Caco-2 (cell line): ENCODE data around the gene ZFP36L2. TPM values are rescaled to one million over a fixed set of nuclear protein-coding genes. Genes with fewer than 3 reads are reported as not detected.

Source experiments
- BruUV-seq: library from RNA; stranded (reverse); fragments of 400-500 nt; replicated peaks from 2 replicates; lab custom pipeline; 2021; lab: Mats Ljungman, UMichigan
- CTCF ChIA-PET: fragments of 300-600 bp; sonication (Branson Sonifier 250); formaldehyde crosslinking; loops from one replicate; lab custom pipeline; 2022; ENCODE audit warnings: antibody characterized with exemption; lab: Charles Lee
- POLR2A ChIA-PET: fragments of 300-600 bp; sonication (Branson Sonifier 250); formaldehyde crosslinking; loops from one replicate; lab custom pipeline; 2022; ENCODE audit warnings: antibody characterized with exemption; lab: Charles Lee
- DNase-seq, 2 experiments: peaks; one replicate each; pipeline versions ENCODE4 v3.0.0 to v3.0.0-alpha.2; 2020 to 2022
- H3K27me3 ChIP-seq: replicated peaks from 2 replicates; pipeline ENCODE4 v1.6.0; 2011; ENCODE audit warnings: low read length; ENCODE audit not compliant: control insufficient read depth, insufficient read depth
- H3K36me3 ChIP-seq: 2 replicates; pipeline ENCODE4 v1.5.1; 2011; ENCODE audit warnings: low read length; ENCODE audit not compliant: control insufficient read depth, insufficient read depth
- H3K4me1 ChIP-seq: fragments of 250-450 bp; sonication (Bioruptor Pico); 2 replicates; pipeline ENCODE4 v1.5.1; 2020; ENCODE audit warnings: mild to moderate bottlenecking
- H3K4me3 ChIP-seq: 2 replicates; pipeline ENCODE4 v1.5.1; 2011; ENCODE audit warnings: low read depth, mild to moderate bottlenecking, control low read depth, low read length
- H3K9me3 ChIP-seq: fragments of 250-450 bp; sonication (Bioruptor Pico); 2 replicates; pipeline ENCODE4 v1.5.1; 2020; ENCODE audit warnings: mild to moderate bottlenecking, moderate library complexity
- H3K27ac Mint-ChIP-seq: one replicate; pipeline ENCODE4 v1.8.0; 2022; ENCODE audit warnings: mixed read lengths; ENCODE audit not compliant: unreplicated experiment
- H3K27me3 Mint-ChIP-seq: one replicate; pipeline ENCODE4 v1.8.0; 2022; ENCODE audit warnings: mixed read lengths; ENCODE audit not compliant: insufficient read depth, unreplicated experiment
- H3K36me3 Mint-ChIP-seq: one replicate; pipeline ENCODE4 v1.8.0; 2022; ENCODE audit warnings: mild to moderate bottlenecking, mixed read lengths; ENCODE audit not compliant: insufficient read depth, unreplicated experiment
- H3K4me1 Mint-ChIP-seq: one replicate; pipeline ENCODE4 v1.8.0; 2022; ENCODE audit warnings: low read depth, mixed read lengths; ENCODE audit not compliant: unreplicated experiment
- H3K4me3 Mint-ChIP-seq: one replicate; pipeline ENCODE4 v1.8.0; 2022; ENCODE audit warnings: mild to moderate bottlenecking, moderate library complexity, mixed read lengths; ENCODE audit not compliant: unreplicated experiment
- H3K9me3 Mint-ChIP-seq: one replicate; pipeline ENCODE4 v1.8.0; 2022; ENCODE audit warnings: mixed read lengths; ENCODE audit not compliant: unreplicated experiment
- intact Hi-C: fragments of 100-400 bp; cut with micrococcal nuclease; formaldehyde crosslinking; loops from one replicate; pipeline ENCODE4 v1.10.0; 2022; ENCODE audit not compliant: unreplicated experiment
- total RNA-seq: library from RNA; stranded (reverse); gene quantifications from 2 replicates; pipeline ENCODE4 v1.2.3, GENCODE V29; 2022
- TF ChIP-seq, protein P1 (sequence below), 2 experiments: fragments of 200-600 bp in 1 of 2; IDR thresholded peaks; 1 replicate in 1 of 2; 2 replicates in 1 of 2; pipeline versions ENCODE4 v1.5.1 to v1.8.0; 2011 to 2022; ENCODE audit warnings: antibody characterized with exemption in 1 of 2, control low read depth in 1 of 2, inconsistent platforms in 1 of 2, low read depth in 1 of 2, low read length in 1 of 2, mild to moderate bottlenecking in 1 of 2, moderate library complexity in 1 of 2; ENCODE audit not compliant: insufficient read depth in 1 of 2, severe bottlenecking in 1 of 2, unreplicated experiment in 1 of 2

Gene ZFP36L2
- total RNA-seq, 1 experiment from 2014 or later = 225 TPM

- Histone ChIP-seq H3K9me3 (no peaks in the 10 kb centered on the region), H3K4me1 (no peaks in the 10 kb centered on the region; the same call in 1 of the 2 replicates), H3K27me3 (no peaks in the 10 kb centered on the region), H3K36me3 (0 out of 2 replicates have a peak, but pooled peaks cover 2% of the 10 kb centered on the region), H3K4me3 (no peak overlapping the region)
- BruUV-seq = no TSS peak
- no peaks in the 10 kb centered on the region for H3K27me3 Mint-ChIP-seq
- H3K4me1 Mint-ChIP-seq = peaks cover 13% of the 10 kb centered on the region
- no peak overlapping the region for H3K4me3 Mint-ChIP-seq
- H3K9me3 Mint-ChIP-seq = no peaks in the 10 kb centered on the region
- TF ChIP-seq, protein P1, sequence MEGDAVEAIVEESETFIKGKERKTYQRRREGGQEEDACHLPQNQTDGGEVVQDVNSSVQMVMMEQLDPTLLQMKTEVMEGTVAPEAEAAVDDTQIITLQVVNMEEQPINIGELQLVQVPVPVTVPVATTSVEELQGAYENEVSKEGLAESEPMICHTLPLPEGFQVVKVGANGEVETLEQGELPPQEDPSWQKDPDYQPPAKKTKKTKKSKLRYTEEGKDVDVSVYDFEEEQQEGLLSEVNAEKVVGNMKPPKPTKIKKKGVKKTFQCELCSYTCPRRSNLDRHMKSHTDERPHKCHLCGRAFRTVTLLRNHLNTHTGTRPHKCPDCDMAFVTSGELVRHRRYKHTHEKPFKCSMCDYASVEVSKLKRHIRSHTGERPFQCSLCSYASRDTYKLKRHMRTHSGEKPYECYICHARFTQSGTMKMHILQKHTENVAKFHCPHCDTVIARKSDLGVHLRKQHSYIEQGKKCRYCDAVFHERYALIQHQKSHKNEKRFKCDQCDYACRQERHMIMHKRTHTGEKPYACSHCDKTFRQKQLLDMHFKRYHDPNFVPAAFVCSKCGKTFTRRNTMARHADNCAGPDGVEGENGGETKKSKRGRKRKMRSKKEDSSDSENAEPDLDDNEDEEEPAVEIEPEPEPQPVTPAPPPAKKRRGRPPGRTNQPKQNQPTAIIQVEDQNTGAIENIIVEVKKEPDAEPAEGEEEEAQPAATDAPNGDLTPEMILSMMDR (IDR thresholded peaks at IDR 0.05; ENCODE audit: insufficient read depth in 1 of 2, low read depth in 1 of 2, low read length in 1 of 2, severe bottlenecking in 1 of 2, unreplicated experiment in 1 of 2) = no peak
- ChIA-PET POLR2A (no interaction called here), CTCF (no interaction called here)
- intact Hi-C loops = no loop called here
- H3K27ac Mint-ChIP-seq = no peak overlapping the region
- peaks cover 4% of the 10 kb centered on the region for H3K36me3 Mint-ChIP-seq
- DNase-seq = no peak
These were observed 43.3 kb upstream of the ZFP36L2 start for GRCh38 chr2:43269706-43270105.

GRCh38 chr2:43269074-43269572 is 42.7 kb upstream of the ZFP36L2 start:
- H3K9me3 ChIP-seq = no peaks in the 10 kb centered on the region
- POLR2A ChIA-PET = no interaction called here
- H3K4me3 Mint-ChIP-seq = no peak overlapping the region
- TF ChIP-seq, protein P1 (IDR thresholded peaks at IDR 0.05; ENCODE audit: insufficient read depth in 1 of 2, low read depth in 1 of 2, low read length in 1 of 2, severe bottlenecking in 1 of 2, unreplicated experiment in 1 of 2) = no peak
- CTCF ChIA-PET = no interaction called here
- intact Hi-C loops = no loop called here
- peaks cover 13% of the 10 kb centered on the region for H3K4me1 Mint-ChIP-seq
- no peaks in the 10 kb centered on the region for H3K9me3 Mint-ChIP-seq
- peaks cover 4% of the 10 kb centered on the region for H3K36me3 Mint-ChIP-seq
- no peak for DNase-seq
- no peaks in the 10 kb centered on the region for H3K27me3 ChIP-seq
- no peak overlapping the region for H3K27ac Mint-ChIP-seq
- 0 out of 2 replicates have a peak, but pooled peaks cover 2% of the 10 kb centered on the region for H3K36me3 ChIP-seq
- H3K27me3 Mint-ChIP-seq = no peaks in the 10 kb centered on the region
- BruUV-seq = no TSS peak
- no peak overlapping the region for H3K4me3 ChIP-seq
- H3K4me1 ChIP-seq = no peaks in the 10 kb centered on the region; the same call in 1 of the 2 replicates

DNA sequence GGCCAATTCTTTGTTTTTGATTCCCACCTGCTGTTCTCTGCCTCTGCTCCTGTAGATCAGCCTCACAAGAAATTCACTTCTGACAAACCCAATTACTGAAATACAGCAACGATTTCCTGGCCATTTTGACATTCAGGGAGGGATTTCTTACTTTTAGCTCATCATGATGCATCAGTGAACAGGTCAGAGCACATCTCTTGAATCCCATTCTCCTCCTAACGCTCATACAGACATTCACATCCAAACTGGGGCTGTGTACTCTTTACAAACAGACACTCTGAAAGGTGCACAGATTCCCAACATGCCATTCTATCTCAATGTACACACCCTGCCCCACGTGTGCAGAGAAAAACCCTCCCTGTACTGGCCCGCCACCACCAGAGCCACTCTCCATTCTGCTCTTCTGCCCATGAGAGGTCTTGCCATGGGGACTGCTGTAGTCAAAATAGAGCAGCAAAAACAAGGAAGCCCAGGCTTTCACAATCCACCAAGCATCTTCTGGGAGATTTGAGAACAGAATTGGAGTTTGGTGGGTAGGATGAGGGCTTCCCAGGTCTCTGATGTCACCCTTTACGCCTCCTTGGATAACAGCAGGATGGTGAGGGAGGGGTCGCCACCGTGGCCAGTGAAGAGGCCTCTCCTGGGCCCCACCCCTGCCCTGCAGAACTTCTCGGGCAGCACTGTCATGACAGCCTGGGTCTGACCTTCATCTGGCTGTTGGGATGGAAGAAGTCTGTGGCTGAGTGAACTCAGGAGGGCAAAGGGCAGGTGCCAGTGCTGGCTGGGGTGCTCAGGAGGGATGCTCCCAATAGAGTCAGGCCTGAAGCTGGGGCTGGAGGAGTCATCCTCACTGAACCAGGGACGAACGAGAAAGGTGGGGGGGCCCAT is 41.9 kb upstream of the ZFP36L2 start:
- Histone ChIP-seq H3K27me3 (no peaks in the 10 kb centered on the region), H3K4me3 (no peak overlapping the region), H3K4me1 (no peaks in the 10 kb centered on the region; the same call in 1 of the 2 replicates), H3K36me3 (0 out of 2 replicates have a peak, but pooled peaks cover 2% of the 10 kb centered on the region), H3K9me3 (no peaks in the 10 kb centered on the region)
- TF ChIP-seq, protein P1 (IDR thresholded peaks at IDR 0.05; ENCODE audit: insufficient read depth in 1 of 2, low read depth in 1 of 2, low read length in 1 of 2, severe bottlenecking in 1 of 2, unreplicated experiment in 1 of 2) = no peak
- Mint-ChIP-seq H3K9me3 (no peaks in the 10 kb centered on the region), H3K4me3 (no peak overlapping the region), H3K27ac (no peak overlapping the region), H3K27me3 (no peaks in the 10 kb centered on the region), H3K36me3 (peaks cover 4% of the 10 kb centered on the region), H3K4me1 (peaks cover 13% of the 10 kb centered on the region)
- ChIA-PET POLR2A (no interaction called here), CTCF (no interaction called here)
- BruUV-seq = no TSS peak
- intact Hi-C loops = no loop called here
- DNase-seq = peak in 1 of 2 experiments; percentile 15
